PC-9 (cell line): ENCODE results near the gene RAB31. TPM values are rescaled to one million over a fixed set of nuclear protein-coding genes. Genes with fewer than 3 reads are reported as not detected.

Experiments
- BruUV-seq: library from RNA; stranded (reverse); fragments of 400-500 nt; replicated peaks from 2 replicates; lab custom pipeline; 2021; lab: Mats Ljungman, UMichigan
- CTCF ChIA-PET: fragments of 300-600 bp; sonication (Branson Sonifier 250); formaldehyde crosslinking; loops from one replicate; lab custom pipeline; 2022; ENCODE audit warnings: antibody characterized with exemption; lab: Charles Lee
- POLR2A ChIA-PET: fragments of 300-600 bp; sonication (Branson Sonifier 250); formaldehyde crosslinking; loops from one replicate; lab custom pipeline; 2022; ENCODE audit warnings: antibody characterized with exemption; ENCODE audit not compliant: unreplicated experiment; lab: Charles Lee
- DNase-seq, 2 experiments: peaks; one replicate each; pipeline versions ENCODE4 v3.0.0 to v3.0.0-alpha.2; 2015 to 2022; ENCODE audit warnings: mixed read lengths in 1 of 2
- H2AFZ ChIP-seq: fragments of 200-600 bp; sonication (generic); 2 replicates; pipeline ENCODE4 v1.8.1; 2017; ENCODE audit warnings: antibody characterized with exemption
- H3F3A ChIP-seq: fragments of 200-600 bp; sonication (generic); 2 replicates; pipeline ENCODE4 v1.8.1; 2017; ENCODE audit warnings: antibody characterized with exemption, mild to moderate bottlenecking, low read depth; ENCODE audit not compliant: insufficient read depth
- H3K27ac ChIP-seq: fragments of 200-600 bp; sonication (generic); 2 replicates; pipeline ENCODE4 v1.6.1; 2016; ENCODE audit warnings: mixed run types
- H3K27me3 ChIP-seq: fragments of 200-600 bp; sonication (generic); 2 replicates; pipeline ENCODE4 v1.6.1; 2016; ENCODE audit warnings: low read depth, mixed run types; ENCODE audit not compliant: insufficient read depth
- H3K36me3 ChIP-seq: fragments of 200-600 bp; sonication (generic); 2 replicates; pipeline ENCODE4 v1.6.1; 2016; ENCODE audit warnings: low read depth, mixed run types
- H3K4me1 ChIP-seq: fragments of 200-600 bp; sonication (generic); replicated peaks from 2 replicates; pipeline ENCODE4 v1.6.1; 2016; ENCODE audit warnings: mixed run types; ENCODE audit not compliant: insufficient read depth
- H3K4me2 ChIP-seq: fragments of 200-600 bp; sonication (generic); 2 replicates; pipeline ENCODE4 v1.6.1; 2017; ENCODE audit warnings: mixed run types
- H3K4me3 ChIP-seq: fragments of 200-600 bp; sonication (generic); 2 replicates; pipeline ENCODE4 v1.6.1; 2016; ENCODE audit warnings: mixed run types
- H3K79me2 ChIP-seq: fragments of 200-600 bp; sonication (generic); 2 replicates; pipeline ENCODE4 v1.6.1; 2017; ENCODE audit warnings: low read depth, mixed run types
- H3K9me2 ChIP-seq: fragments of 200-600 bp; sonication (generic); 2 replicates; pipeline ENCODE4 v1.8.1; 2017; ENCODE audit warnings: mild to moderate bottlenecking; ENCODE audit not compliant: insufficient read depth
- H3K9me3 ChIP-seq: fragments of 200-600 bp; sonication (generic); 2 replicates; pipeline ENCODE4 v1.8.1; 2016; ENCODE audit warnings: low read depth; ENCODE audit not compliant: insufficient read depth
- H4K20me1 ChIP-seq: fragments of 200-600 bp; sonication (generic); 2 replicates; pipeline ENCODE4 v1.8.1; 2017; ENCODE audit not compliant: insufficient read depth
- EZH2 ChIP-seq: fragments of 200-600 bp; sonication (generic); IDR thresholded peaks from 2 replicates; pipeline ENCODE4 v1.8.0; 2017; ENCODE audit warnings: antibody characterized with exemption, low read depth
- intact Hi-C: fragments of 100-400 bp; cut with micrococcal nuclease; formaldehyde crosslinking; loops from one replicate; pipeline ENCODE4 v1.10.0; 2022; ENCODE audit not compliant: unreplicated experiment
- total RNA-seq: library from RNA; stranded (reverse); gene quantifications from 2 replicates; pipeline ENCODE4 v1.2.3, GENCODE V29; 2021
- TF ChIP-seq, protein P1 (sequence below): fragments of 200-600 bp; sonication (generic); conservative IDR thresholded peaks from 2 replicates; pipeline ENCODE4 v1.6.1; 2017; ENCODE audit warnings: mixed run types, antibody characterized with exemption, mild to moderate bottlenecking, moderate library complexity

RAB31 gene
- total RNA-seq, 1 experiment from 2014 or later: 51.0 TPM

DNA sequence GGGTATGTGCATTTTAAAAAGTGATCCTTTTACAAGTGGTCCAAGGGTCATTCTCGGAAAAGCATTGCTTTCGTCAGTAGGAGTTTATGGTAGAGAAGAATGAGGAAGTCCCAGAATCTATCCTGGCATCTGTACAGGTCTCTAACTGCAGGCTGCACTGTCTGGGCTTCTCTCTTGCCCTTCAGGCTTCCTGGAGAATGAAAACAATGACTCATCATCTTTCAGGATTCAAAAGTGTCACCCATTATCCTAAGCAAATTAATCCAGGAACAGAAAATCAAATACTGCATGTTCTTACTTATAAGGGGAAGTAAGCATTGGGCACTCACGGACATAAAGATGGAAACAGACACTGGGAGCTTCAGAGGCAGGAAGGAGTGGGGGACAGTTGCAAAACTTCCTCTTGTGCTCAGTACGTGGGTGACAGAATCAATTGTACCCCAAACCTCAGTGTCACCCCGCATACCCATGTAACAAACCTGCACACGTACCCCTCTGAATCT lies 117.5 kb downstream of the RAB31 start:
- H3K27me3 ChIP-seq: no peaks in the 10 kb centered on the region
- TF ChIP-seq EZH2: no peak
- TF ChIP-seq, protein P1, sequence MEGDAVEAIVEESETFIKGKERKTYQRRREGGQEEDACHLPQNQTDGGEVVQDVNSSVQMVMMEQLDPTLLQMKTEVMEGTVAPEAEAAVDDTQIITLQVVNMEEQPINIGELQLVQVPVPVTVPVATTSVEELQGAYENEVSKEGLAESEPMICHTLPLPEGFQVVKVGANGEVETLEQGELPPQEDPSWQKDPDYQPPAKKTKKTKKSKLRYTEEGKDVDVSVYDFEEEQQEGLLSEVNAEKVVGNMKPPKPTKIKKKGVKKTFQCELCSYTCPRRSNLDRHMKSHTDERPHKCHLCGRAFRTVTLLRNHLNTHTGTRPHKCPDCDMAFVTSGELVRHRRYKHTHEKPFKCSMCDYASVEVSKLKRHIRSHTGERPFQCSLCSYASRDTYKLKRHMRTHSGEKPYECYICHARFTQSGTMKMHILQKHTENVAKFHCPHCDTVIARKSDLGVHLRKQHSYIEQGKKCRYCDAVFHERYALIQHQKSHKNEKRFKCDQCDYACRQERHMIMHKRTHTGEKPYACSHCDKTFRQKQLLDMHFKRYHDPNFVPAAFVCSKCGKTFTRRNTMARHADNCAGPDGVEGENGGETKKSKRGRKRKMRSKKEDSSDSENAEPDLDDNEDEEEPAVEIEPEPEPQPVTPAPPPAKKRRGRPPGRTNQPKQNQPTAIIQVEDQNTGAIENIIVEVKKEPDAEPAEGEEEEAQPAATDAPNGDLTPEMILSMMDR: no peak
- no peaks in the 10 kb centered on the region for H3K9me3 ChIP-seq
- H3F3A ChIP-seq: peaks cover 45% of the 10 kb centered on the region
- H3K27ac ChIP-seq: peak overlapping the region; percentile 93
- H2AFZ ChIP-seq: no peak overlapping the region
- H3K79me2 ChIP-seq: peaks cover 24% of the 10 kb centered on the region
- DNase-seq: peak; percentile 76 to 96
- H3K36me3 ChIP-seq: no peaks in the 10 kb centered on the region
- no TSS peak for BruUV-seq
- H3K4me3 ChIP-seq: no peak overlapping the region; the same call in 1 of the 2 replicates
- ChIA-PET POLR2A (interaction anchor here (0.7 kb wide), 2 partner anchors 123 to 210 kb away, joined by 4 read pairs; no protein-coding TSS in a partner anchor), CTCF (no interaction called here)
- intact Hi-C loops: loop anchor here (1.0 to 5.0 kb wide), 5 partner anchors 43 to 143 kb away; no protein-coding TSS in a partner anchor
- peaks cover 60% of the 10 kb centered on the region for H3K4me1 ChIP-seq
- H4K20me1 ChIP-seq: no peaks in the 10 kb centered on the region
- no peaks in the 10 kb centered on the region for H3K9me2 ChIP-seq
- H3K4me2 ChIP-seq: peak overlapping the region; percentile 68

DNA sequence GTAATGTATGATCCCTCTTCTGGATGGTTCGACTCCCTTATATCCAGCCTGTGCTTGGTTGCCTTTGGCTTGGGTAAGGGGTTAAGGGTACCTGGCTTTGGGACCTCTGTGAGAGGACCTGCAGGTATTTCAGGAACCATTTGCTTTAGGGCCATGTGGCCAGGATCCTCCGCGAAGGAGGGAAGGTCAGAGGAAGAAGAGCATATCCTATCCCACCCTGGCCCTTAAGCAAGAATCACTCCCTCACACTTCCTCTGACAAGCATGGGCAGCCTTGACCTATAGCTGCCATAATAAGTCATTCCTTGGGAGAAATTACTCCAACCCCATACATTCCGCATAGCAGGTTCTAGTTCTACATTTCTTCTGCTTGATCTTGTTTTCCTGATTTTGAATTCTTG lies 118.6 kb downstream of the RAB31 start:
- H3K27ac ChIP-seq: peak overlapping the region; percentile 93
- TF ChIP-seq, protein P1: no peak
- TF ChIP-seq EZH2: no peak
- H2AFZ ChIP-seq: no peak overlapping the region
- ChIA-PET CTCF (interaction anchor here (0.6 kb wide), 1 partner anchor 22 kb away, joined by 3 read pairs; no protein-coding TSS in a partner anchor), POLR2A (no interaction called here)
- no TSS peak for BruUV-seq
- no peak for DNase-seq
- no peaks in the 10 kb centered on the region for H3K36me3 ChIP-seq
- intact Hi-C loops: loop anchor here (5.0 kb wide), 1 partner anchor 144 kb away; no protein-coding TSS in a partner anchor
- no peaks in the 10 kb centered on the region for H3K9me2 ChIP-seq
- H3K9me3 ChIP-seq: no peaks in the 10 kb centered on the region
- H3K4me2 ChIP-seq: peak overlapping the region; percentile 68
- H3K4me3 ChIP-seq: no peak overlapping the region
- H3K4me1 ChIP-seq: peaks cover 60% of the 10 kb centered on the region
- no peaks in the 10 kb centered on the region for H3K27me3 ChIP-seq
- no peaks in the 10 kb centered on the region for H4K20me1 ChIP-seq
- peaks cover 45% of the 10 kb centered on the region for H3F3A ChIP-seq
- H3K79me2 ChIP-seq: peaks cover 31% of the 10 kb centered on the region

DNA sequence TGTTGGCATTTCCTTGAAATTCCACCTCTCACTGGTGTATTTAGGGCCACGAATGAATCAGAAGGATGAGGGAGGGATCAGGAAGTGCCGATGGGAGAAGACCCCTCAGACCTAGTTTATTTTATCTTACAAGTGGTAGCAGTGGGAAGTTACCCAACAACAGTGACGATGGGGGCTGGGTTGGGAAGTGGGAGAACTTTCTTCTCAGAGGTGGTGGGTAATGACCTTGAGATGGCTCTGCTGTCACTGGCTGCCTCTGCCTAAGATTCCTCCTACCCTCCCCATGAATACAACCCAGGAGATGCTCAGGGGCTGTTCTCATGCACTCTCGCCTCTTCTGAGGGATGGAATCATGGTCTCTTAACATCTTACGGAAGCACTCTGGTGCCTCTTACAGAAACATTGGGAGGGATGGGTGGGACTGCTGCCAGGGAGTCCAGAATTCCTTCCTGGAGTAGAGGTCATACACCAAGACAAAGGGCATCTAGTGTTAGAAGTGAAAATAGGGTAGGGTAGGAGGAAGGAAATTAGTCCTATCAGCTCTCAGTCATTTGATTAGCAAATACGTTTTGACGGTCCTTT lies 119.2 kb downstream of the RAB31 start:
- Histone ChIP-seq H4K20me1 (no peaks in the 10 kb centered on the region), H3K79me2 (peaks cover 31% of the 10 kb centered on the region), H3K4me1 (peaks cover 60% of the 10 kb centered on the region), H3K4me2 (peak overlapping the region; percentile 68), H2AFZ (no peak overlapping the region), H3K9me2 (no peaks in the 10 kb centered on the region), H3K27me3 (no peaks in the 10 kb centered on the region), H3F3A (peaks cover 45% of the 10 kb centered on the region), H3K27ac (peak overlapping the region; percentile 93), H3K36me3 (no peaks in the 10 kb centered on the region), H3K9me3 (no peaks in the 10 kb centered on the region), H3K4me3 (peak overlapping the region; percentile 1; the same call in 1 of the 2 replicates)
- TF ChIP-seq, protein P1: no peak
- no peak for TF ChIP-seq EZH2
- intact Hi-C loops: loop anchor here (5.0 kb wide), 1 partner anchor 145 kb away; no protein-coding TSS in a partner anchor
- ChIA-PET POLR2A (interaction anchor here (0.5 to 2.2 kb wide), 6 partner anchors 19 to 142 kb away, joined by 3 to 27 read pairs (median 6); no protein-coding TSS in a partner anchor), CTCF (no interaction called here)
- no peak for DNase-seq
- no TSS peak for BruUV-seq
